Stimulated activated CD4-positive, alpha-beta T cell treated with anti-CD3 and anti-CD28 coated beads, TNF-alpha, amount 100 ng/mL, for 1 hour (primary cell): ENCODE measurements around the gene IAH1.

Experiments used
- DNase-seq, 3 donors: peaks; one replicate each; pipeline ENCODE4 v3.0.0-alpha.2; 2020; ENCODE audit warnings: low read depth in 3 of 3, low spot score in 1 of 3

The IAH1 gene

GRCh38 chr2:9474361-9475057 lies at the start of gene IAH1:
IAH1 (plus strand) TSS chr2:9474551; CDS start chr2:9474567, 16 bp downstream.
- peak; percentile 44 to 63 (median 62) for DNase-seq

- no peak for DNase-seq
Observed at GRCh38 chr2:9428965-9429577, 45.3 kb upstream of the IAH1 start.

- no peak for DNase-seq
Observed at GRCh38 chr2:9430316-9431293, 43.7 kb upstream of the IAH1 start.

- DNase-seq, result no peak
Observed at GRCh38 chr2:9434489-9434888, 39.9 kb upstream of the IAH1 start.

GRCh38 chr2:9439536-9439935 lies 34.8 kb upstream of the IAH1 start:
- DNase-seq, result no peak

GRCh38 chr2:9440058-9440727 lies 34.2 kb upstream of the IAH1 start:
- no peak for DNase-seq

- no peak for DNase-seq
Observed at GRCh38 chr2:9441556-9441955, 32.8 kb upstream of the IAH1 start.

- no peak for DNase-seq
Observed at GRCh38 chr2:9443526-9443925, 30.8 kb upstream of the IAH1 start.

GRCh38 chr2:9445089-9445488 lies 29.3 kb upstream of the IAH1 start:
- DNase-seq, result no peak

GRCh38 chr2:9451231-9451630 lies 23.1 kb upstream of the IAH1 start:
- DNase-seq, result no peak

GRCh38 chr2:9460441-9461017 lies 13.8 kb upstream of the IAH1 start:
- DNase-seq, result no peak

GRCh38 chr2:9461079-9461478 lies 13.3 kb upstream of the IAH1 start:
- DNase-seq, result no peak

GRCh38 chr2:9462313-9462712 lies 12.0 kb upstream of the IAH1 start:
- DNase-seq, result no peak

GRCh38 chr2:9462886-9463697 lies 11.3 kb upstream of the IAH1 start:
- DNase-seq, result no peak

GRCh38 chr2:9463698-9464034 lies 10.7 kb upstream of the IAH1 start:
- DNase-seq, result no peak

- DNase-seq, result no peak
Observed at GRCh38 chr2:9465170-9465569, 9.2 kb upstream of the IAH1 start.

- DNase-seq, result no peak
Observed at GRCh38 chr2:9466147-9466683, 8.1 kb upstream of the IAH1 start.

GRCh38 chr2:9467687-9468086 lies 6.7 kb upstream of the IAH1 start:
- no peak for DNase-seq

GRCh38 chr2:9471206-9471605 lies 3.1 kb upstream of the IAH1 start:
- no peak for DNase-seq

- no peak for DNase-seq
Observed at GRCh38 chr2:9472511-9472910, 1.8 kb upstream of the IAH1 start.
